ENCODE results near the gene PLEKHA5.

DNA sequence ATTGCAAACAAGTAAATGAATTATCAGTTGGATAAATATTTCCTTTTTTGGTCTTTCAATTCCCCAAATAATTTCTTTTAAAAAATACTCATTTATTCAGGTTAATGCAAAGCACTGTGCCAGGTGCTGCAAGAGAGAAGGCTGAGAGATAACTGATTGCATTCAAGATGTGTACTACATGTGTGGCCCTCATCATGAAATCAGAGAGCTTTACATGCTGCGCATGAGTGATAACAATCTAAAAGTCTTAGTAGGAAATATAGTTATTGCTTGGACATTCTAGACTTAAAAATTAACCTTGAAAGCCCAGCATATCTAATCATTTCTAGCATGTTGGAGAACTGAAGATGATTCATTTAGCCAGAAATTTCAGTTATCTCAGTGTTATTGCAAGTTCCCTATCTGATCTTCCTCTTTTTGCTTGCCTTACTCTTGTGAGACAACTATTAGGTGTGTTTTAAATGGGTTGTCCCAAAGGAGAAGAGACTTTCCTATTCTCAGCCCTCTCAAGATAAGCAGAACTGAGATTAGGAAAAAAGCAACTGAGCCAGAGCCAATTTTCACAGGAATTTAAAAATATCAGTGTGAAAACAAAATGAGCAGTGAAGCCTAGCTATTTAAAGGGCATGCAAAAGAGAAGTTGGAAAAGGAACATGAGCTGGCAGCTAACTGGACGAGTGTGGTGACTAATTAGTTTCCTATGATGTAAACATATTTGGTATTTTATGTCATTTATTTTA lies 60.9 kb downstream of the PLEKHA5 start:
- TF ChIP-seq, protein P1, sequence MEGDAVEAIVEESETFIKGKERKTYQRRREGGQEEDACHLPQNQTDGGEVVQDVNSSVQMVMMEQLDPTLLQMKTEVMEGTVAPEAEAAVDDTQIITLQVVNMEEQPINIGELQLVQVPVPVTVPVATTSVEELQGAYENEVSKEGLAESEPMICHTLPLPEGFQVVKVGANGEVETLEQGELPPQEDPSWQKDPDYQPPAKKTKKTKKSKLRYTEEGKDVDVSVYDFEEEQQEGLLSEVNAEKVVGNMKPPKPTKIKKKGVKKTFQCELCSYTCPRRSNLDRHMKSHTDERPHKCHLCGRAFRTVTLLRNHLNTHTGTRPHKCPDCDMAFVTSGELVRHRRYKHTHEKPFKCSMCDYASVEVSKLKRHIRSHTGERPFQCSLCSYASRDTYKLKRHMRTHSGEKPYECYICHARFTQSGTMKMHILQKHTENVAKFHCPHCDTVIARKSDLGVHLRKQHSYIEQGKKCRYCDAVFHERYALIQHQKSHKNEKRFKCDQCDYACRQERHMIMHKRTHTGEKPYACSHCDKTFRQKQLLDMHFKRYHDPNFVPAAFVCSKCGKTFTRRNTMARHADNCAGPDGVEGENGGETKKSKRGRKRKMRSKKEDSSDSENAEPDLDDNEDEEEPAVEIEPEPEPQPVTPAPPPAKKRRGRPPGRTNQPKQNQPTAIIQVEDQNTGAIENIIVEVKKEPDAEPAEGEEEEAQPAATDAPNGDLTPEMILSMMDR (optimal IDR thresholded peaks at IDR 0.05 in 1 of 3, IDR thresholded peaks at IDR 0.05 in 1 of 3, conservative IDR thresholded peaks at IDR 0.05 in 1 of 3; ENCODE audit: extremely low read depth in 1 of 3, insufficient read depth in 2 of 3, low read length in 3 of 3) = no peak
- no peak for TF ChIP-seq EZH2 (IDR thresholded peaks at IDR 0.05; ENCODE audit: low read length)

All from keratinocyte (primary cell).